Measurements from ENCODE around the gene PRDM12.

Gene PRDM12

GRCh38 chr9:130688072-130688471 lies 23.7 kb downstream of the PRDM12 start:
- Histone ChIP-seq H3K9me3 (ENCODE audit: control insufficient read depth in 1 of 2, low read length in 2 of 2) (peaks cover 0 to 4% of the 10 kb centered on the region in 2 donors), H3K9ac (ENCODE audit: low read depth in 1 of 2, low read length in 2 of 2) (no peak overlapping the region), H3K4me3 (ENCODE audit: low read depth in 1 of 2, low read length in 2 of 2) (no peak overlapping the region), H3K4me1 (ENCODE audit: control insufficient read depth in 1 of 2, insufficient read depth in 2 of 2, low read length in 2 of 2) (peaks cover 4 to 8% of the 10 kb centered on the region in 2 donors), H3K27ac (ENCODE audit: low read depth, low read length) (no peak overlapping the region), H3K36me3 (ENCODE audit: control insufficient read depth in 1 of 2, insufficient read depth in 2 of 2, low read length in 2 of 2) (no peaks in the 10 kb centered on the region), H3K27me3 (ENCODE audit: control insufficient read depth in 1 of 2, insufficient read depth in 2 of 2, low read length in 2 of 2) (no peaks in the 10 kb centered on the region)

- H3K9me3 ChIP-seq (ENCODE audit: control insufficient read depth in 1 of 2, low read length in 2 of 2): peaks cover 0 to 4% of the 10 kb centered on the region in 2 donors
- no peaks in the 10 kb centered on the region for H3K36me3 ChIP-seq (ENCODE audit: control insufficient read depth in 1 of 2, insufficient read depth in 2 of 2, low read length in 2 of 2)
- H3K9ac ChIP-seq (ENCODE audit: low read depth in 1 of 2, low read length in 2 of 2): peak overlapping the region; percentile 60 to 64
- peak overlapping the region; percentile 53 to 59 for H3K4me3 ChIP-seq (ENCODE audit: low read depth in 1 of 2, low read length in 2 of 2)
- peaks cover 9 to 17% of the 10 kb centered on the region in 2 donors for H3K4me1 ChIP-seq (ENCODE audit: control insufficient read depth in 1 of 2, insufficient read depth in 2 of 2, low read length in 2 of 2)
- H3K27ac ChIP-seq (ENCODE audit: low read depth, low read length): peak overlapping the region; percentile 52
- H3K27me3 ChIP-seq (ENCODE audit: control insufficient read depth in 1 of 2, insufficient read depth in 2 of 2, low read length in 2 of 2): no peaks in the 10 kb centered on the region
These were observed 25.2 kb downstream of the PRDM12 start for GRCh38 chr9:130689572-130689936.

GRCh38 chr9:130689937-130690700 lies 25.7 kb downstream of the PRDM12 start:
- H3K9ac ChIP-seq (ENCODE audit: low read depth in 1 of 2, low read length in 2 of 2): peak overlapping the region; percentile 60 to 64
- peaks cover 15 to 23% of the 10 kb centered on the region in 2 donors for H3K4me1 ChIP-seq (ENCODE audit: control insufficient read depth in 1 of 2, insufficient read depth in 2 of 2, low read length in 2 of 2)
- H3K4me3 ChIP-seq (ENCODE audit: low read depth in 1 of 2, low read length in 2 of 2): peak overlapping the region; percentile 53 to 73
- no peaks in the 10 kb centered on the region for H3K27me3 ChIP-seq (ENCODE audit: control insufficient read depth in 1 of 2, insufficient read depth in 2 of 2, low read length in 2 of 2)
- peak overlapping the region; percentile 52 for H3K27ac ChIP-seq (ENCODE audit: low read depth, low read length)
- H3K36me3 ChIP-seq (ENCODE audit: control insufficient read depth in 1 of 2, insufficient read depth in 2 of 2, low read length in 2 of 2): no peaks in the 10 kb centered on the region
- H3K9me3 ChIP-seq (ENCODE audit: control insufficient read depth in 1 of 2, low read length in 2 of 2): peaks cover 0 to under 1% of the 10 kb centered on the region in 2 donors

- Histone ChIP-seq H3K4me3 (ENCODE audit: low read depth in 1 of 2, low read length in 2 of 2) (no peak overlapping the region), H3K27me3 (ENCODE audit: control insufficient read depth in 1 of 2, insufficient read depth in 2 of 2, low read length in 2 of 2) (no peaks in the 10 kb centered on the region), H3K36me3 (ENCODE audit: control insufficient read depth in 1 of 2, insufficient read depth in 2 of 2, low read length in 2 of 2) (peaks cover 10 to 15% of the 10 kb centered on the region in 2 donors), H3K27ac (ENCODE audit: low read depth, low read length) (no peak overlapping the region), H3K4me1 (ENCODE audit: control insufficient read depth in 1 of 2, insufficient read depth in 2 of 2, low read length in 2 of 2) (peaks cover 17 to 26% of the 10 kb centered on the region in 2 donors), H3K9ac (ENCODE audit: low read depth in 1 of 2, low read length in 2 of 2) (no peak overlapping the region), H3K9me3 (ENCODE audit: control insufficient read depth in 1 of 2, low read length in 2 of 2) (no peaks in the 10 kb centered on the region)
These were observed 27.9 kb downstream of the PRDM12 start for GRCh38 chr9:130692321-130692720.

GRCh38 chr9:130693101-130693425 lies 28.7 kb downstream of the PRDM12 start:
- peak overlapping the region; percentile 31 to 59 for H3K9ac ChIP-seq (ENCODE audit: low read depth in 1 of 2, low read length in 2 of 2)

GRCh38 chr9:130693426-130694191 lies 29.2 kb downstream of the PRDM12 start, which contains the start of gene EXOSC2:
TSS of gene EXOSC2 (plus strand) at chr9:130693780. CDS start at chr9:130693792, 12 bp downstream.
- no peak within 1 kb of the TSS for H3K27ac ChIP-seq (ENCODE audit: low read depth, low read length)
- H3K4me1 ChIP-seq (ENCODE audit: control insufficient read depth in 1 of 2, insufficient read depth in 2 of 2, low read length in 2 of 2): peaks cover 17 to 26% of the 10 kb centered on the region in 2 donors

More at GRCh38 chr9:130693101-130693425, 28.7 kb downstream of the PRDM12 start:
- no peak overlapping the region for H3K27ac ChIP-seq (ENCODE audit: low read depth, low read length)
- H3K9me3 ChIP-seq (ENCODE audit: control insufficient read depth in 1 of 2, low read length in 2 of 2): no peaks in the 10 kb centered on the region
- peak overlapping the region; percentile 87 to 90 for H3K4me3 ChIP-seq (ENCODE audit: low read depth in 1 of 2, low read length in 2 of 2)
- no peaks in the 10 kb centered on the region for H3K27me3 ChIP-seq (ENCODE audit: control insufficient read depth in 1 of 2, insufficient read depth in 2 of 2, low read length in 2 of 2)
- peaks cover 17 to 26% of the 10 kb centered on the region in 2 donors for H3K4me1 ChIP-seq (ENCODE audit: control insufficient read depth in 1 of 2, insufficient read depth in 2 of 2, low read length in 2 of 2)
- H3K36me3 ChIP-seq (ENCODE audit: control insufficient read depth in 1 of 2, insufficient read depth in 2 of 2, low read length in 2 of 2): peaks cover 15 to 21% of the 10 kb centered on the region in 2 donors

GRCh38 chr9:130694205-130694604 lies 29.8 kb downstream of the PRDM12 start:
- H3K9me3 ChIP-seq (ENCODE audit: control insufficient read depth in 1 of 2, low read length in 2 of 2): no peaks in the 10 kb centered on the region
- peaks cover 17 to 26% of the 10 kb centered on the region in 2 donors for H3K4me1 ChIP-seq (ENCODE audit: control insufficient read depth in 1 of 2, insufficient read depth in 2 of 2, low read length in 2 of 2)
- peaks cover 25 to 33% of the 10 kb centered on the region in 2 donors for H3K36me3 ChIP-seq (ENCODE audit: control insufficient read depth in 1 of 2, insufficient read depth in 2 of 2, low read length in 2 of 2)
- no peak overlapping the region for H3K27ac ChIP-seq (ENCODE audit: low read depth, low read length)
- no peaks in the 10 kb centered on the region for H3K27me3 ChIP-seq (ENCODE audit: control insufficient read depth in 1 of 2, insufficient read depth in 2 of 2, low read length in 2 of 2)
- peak overlapping the region; percentile 64 to 92 for H3K9ac ChIP-seq (ENCODE audit: low read depth in 1 of 2, low read length in 2 of 2)
- H3K4me3 ChIP-seq (ENCODE audit: low read depth in 1 of 2, low read length in 2 of 2): peak overlapping the region; percentile 87 to 90

More at GRCh38 chr9:130693426-130694191, 29.2 kb downstream of the PRDM12 start, which contains the start of gene EXOSC2:
- Histone ChIP-seq H3K9me3 (ENCODE audit: control insufficient read depth in 1 of 2, low read length in 2 of 2) (no peaks in the 10 kb centered on the region), H3K27me3 (ENCODE audit: control insufficient read depth in 1 of 2, insufficient read depth in 2 of 2, low read length in 2 of 2) (no peaks in the 10 kb centered on the region), H3K4me3 (ENCODE audit: low read depth in 1 of 2, low read length in 2 of 2) (peak within 1 kb of the TSS; percentile 87 to 90), H3K9ac (ENCODE audit: low read depth in 1 of 2, low read length in 2 of 2) (peak within 1 kb of the TSS; percentile 64 to 92), H3K36me3 (ENCODE audit: control insufficient read depth in 1 of 2, insufficient read depth in 2 of 2, low read length in 2 of 2) (peaks cover 21 to 27% of the 10 kb centered on the region in 2 donors)

- Histone ChIP-seq H3K27ac (ENCODE audit: low read depth, low read length) (no peak overlapping the region), H3K27me3 (ENCODE audit: control insufficient read depth in 1 of 2, insufficient read depth in 2 of 2, low read length in 2 of 2) (no peaks in the 10 kb centered on the region), H3K4me3 (ENCODE audit: low read depth in 1 of 2, low read length in 2 of 2) (no peak overlapping the region), H3K4me1 (ENCODE audit: control insufficient read depth in 1 of 2, insufficient read depth in 2 of 2, low read length in 2 of 2) (peaks cover 13 to 20% of the 10 kb centered on the region in 2 donors), H3K36me3 (ENCODE audit: control insufficient read depth in 1 of 2, insufficient read depth in 2 of 2, low read length in 2 of 2) (peaks cover 27 to 44% of the 10 kb centered on the region in 2 donors), H3K9ac (ENCODE audit: low read depth in 1 of 2, low read length in 2 of 2) (no peak overlapping the region), H3K9me3 (ENCODE audit: control insufficient read depth in 1 of 2, low read length in 2 of 2) (no peaks in the 10 kb centered on the region)
These were observed 31.8 kb downstream of the PRDM12 start for GRCh38 chr9:130696139-130696650.

- peaks cover 13 to 20% of the 10 kb centered on the region in 2 donors for H3K4me1 ChIP-seq (ENCODE audit: control insufficient read depth in 1 of 2, insufficient read depth in 2 of 2, low read length in 2 of 2)
- no peaks in the 10 kb centered on the region for H3K9me3 ChIP-seq (ENCODE audit: control insufficient read depth in 1 of 2, low read length in 2 of 2)
- H3K27ac ChIP-seq (ENCODE audit: low read depth, low read length): no peak overlapping the region
- H3K9ac ChIP-seq (ENCODE audit: low read depth in 1 of 2, low read length in 2 of 2): no peak overlapping the region
- H3K36me3 ChIP-seq (ENCODE audit: control insufficient read depth in 1 of 2, insufficient read depth in 2 of 2, low read length in 2 of 2): peaks cover 33 to 52% of the 10 kb centered on the region in 2 donors
- no peaks in the 10 kb centered on the region for H3K27me3 ChIP-seq (ENCODE audit: control insufficient read depth in 1 of 2, insufficient read depth in 2 of 2, low read length in 2 of 2)
- no peak overlapping the region for H3K4me3 ChIP-seq (ENCODE audit: low read depth in 1 of 2, low read length in 2 of 2)
These were observed 32.6 kb downstream of the PRDM12 start for GRCh38 chr9:130696996-130697395.

GRCh38 chr9:130698514-130698913 lies 34.1 kb downstream of the PRDM12 start:
- Histone ChIP-seq H3K4me3 (ENCODE audit: low read depth in 1 of 2, low read length in 2 of 2) (no peak overlapping the region), H3K9me3 (ENCODE audit: control insufficient read depth in 1 of 2, low read length in 2 of 2) (no peaks in the 10 kb centered on the region), H3K36me3 (ENCODE audit: control insufficient read depth in 1 of 2, insufficient read depth in 2 of 2, low read length in 2 of 2) (peaks cover 43 to 67% of the 10 kb centered on the region in 2 donors), H3K27ac (ENCODE audit: low read depth, low read length) (no peak overlapping the region), H3K27me3 (ENCODE audit: control insufficient read depth in 1 of 2, insufficient read depth in 2 of 2, low read length in 2 of 2) (no peaks in the 10 kb centered on the region), H3K9ac (ENCODE audit: low read depth in 1 of 2, low read length in 2 of 2) (no peak overlapping the region), H3K4me1 (ENCODE audit: control insufficient read depth in 1 of 2, insufficient read depth in 2 of 2, low read length in 2 of 2) (peaks cover 13 to 16% of the 10 kb centered on the region in 2 donors)
